VCaP (cell line): ENCODE data around the gene CTNNA2.

Source experiments
- H3K27ac ChIP-seq: fragments of 450-650 bp; 2 replicates; pipeline ENCODE4 v1.5.1; 2017
- CTCF ChIP-seq: fragments of 450-650 bp; conservative IDR thresholded peaks from 2 replicates; pipeline ENCODE4 v1.5.1; 2017; ENCODE audit warnings: mild to moderate bottlenecking, moderate library complexity

Gene CTNNA2

GRCh38 chr2:80117401-80117800, 604.5 kb downstream of the CTNNA2 start:
- no peak overlapping the region for H3K27ac ChIP-seq
- no peak for TF ChIP-seq CTCF

- TF ChIP-seq CTCF, result no peak
- no peak overlapping the region for H3K27ac ChIP-seq
Measured at GRCh38 chr2:80120866-80121265, 608.0 kb downstream of the CTNNA2 start.

GRCh38 chr2:80122675-80123074, 609.8 kb downstream of the CTNNA2 start:
- no peak overlapping the region for H3K27ac ChIP-seq
- TF ChIP-seq CTCF, result no peak

GRCh38 chr2:80126596-80127189, 613.8 kb downstream of the CTNNA2 start:
- TF ChIP-seq CTCF, result no peak
- no peak overlapping the region for H3K27ac ChIP-seq

GRCh38 chr2:80128080-80128479, 615.2 kb downstream of the CTNNA2 start:
- H3K27ac ChIP-seq, result no peak overlapping the region
- no peak for TF ChIP-seq CTCF

- no peak for TF ChIP-seq CTCF
- no peak overlapping the region for H3K27ac ChIP-seq
Measured at GRCh38 chr2:80132281-80132680, 619.4 kb downstream of the CTNNA2 start.

- H3K27ac ChIP-seq, result no peak overlapping the region
- no peak for TF ChIP-seq CTCF
Measured at GRCh38 chr2:80135001-80135400, 622.1 kb downstream of the CTNNA2 start.
